ENCODE measurements around the gene LEAP2.

Gene LEAP2, protein sequence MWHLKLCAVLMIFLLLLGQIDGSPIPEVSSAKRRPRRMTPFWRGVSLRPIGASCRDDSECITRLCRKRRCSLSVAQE

DNA sequence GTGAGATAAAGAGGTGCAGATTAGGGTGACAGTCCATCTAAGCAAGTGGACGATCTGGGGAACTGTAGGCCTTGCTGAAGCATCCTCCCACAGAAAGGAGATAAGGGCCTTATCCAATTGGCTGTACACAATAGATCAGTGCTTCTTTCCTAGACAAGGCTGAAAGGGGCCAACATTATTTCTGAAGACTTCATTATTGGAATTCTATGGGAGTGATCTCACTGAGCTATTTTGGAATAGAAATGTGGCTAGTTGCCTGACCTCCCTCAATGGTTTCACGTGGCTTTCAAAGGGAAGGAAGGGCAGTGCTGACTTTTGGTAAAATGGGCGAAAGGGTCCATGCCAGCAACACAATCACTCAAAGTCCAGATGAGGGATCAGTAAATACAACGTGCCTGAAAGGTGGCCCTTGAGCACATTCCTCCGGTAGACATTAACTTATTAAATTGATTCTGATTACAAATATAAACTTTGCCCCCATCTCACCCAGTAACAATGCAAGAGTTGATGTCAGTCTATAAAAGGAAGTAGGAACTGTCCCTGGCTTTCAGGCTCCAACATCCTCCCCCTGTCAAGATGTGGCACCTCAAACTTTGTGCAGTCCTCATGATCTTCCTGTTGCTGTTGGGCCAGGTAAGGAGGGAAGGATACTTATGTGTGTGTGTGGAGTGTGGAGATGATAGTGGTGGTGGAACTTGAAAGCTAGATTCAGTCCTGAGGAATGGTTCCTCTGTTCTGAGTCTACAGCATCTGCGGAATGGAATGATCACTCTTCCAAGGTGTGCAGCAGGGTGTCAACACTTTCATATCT lies at the start of gene LEAP2:
Gene LEAP2 (plus strand): TSS at position 550 of the 811 bp plus-strand sequence. CDS start 27 bp downstream, at position 577.
- peaks cover 74% of the 10 kb centered on the region for H3K36me3 ChIP-seq (ENCODE audit: insufficient read depth, low read length)
- H3K9me3 ChIP-seq (ENCODE audit: low read length) = no peaks in the 10 kb centered on the region
- H3K4me1 ChIP-seq (ENCODE audit: insufficient read depth, low read length, severe bottlenecking) = no peaks in the 10 kb centered on the region
- H3K4me2 ChIP-seq (ENCODE audit: low read length) = no peak within 1 kb of the TSS
- H3K9me2 ChIP-seq (ENCODE audit: low read depth, low read length) = no peaks in the 10 kb centered on the region
- no peak within 1 kb of the TSS for H3K9ac ChIP-seq (ENCODE audit: low read length)
- TF ChIP-seq, protein P1, sequence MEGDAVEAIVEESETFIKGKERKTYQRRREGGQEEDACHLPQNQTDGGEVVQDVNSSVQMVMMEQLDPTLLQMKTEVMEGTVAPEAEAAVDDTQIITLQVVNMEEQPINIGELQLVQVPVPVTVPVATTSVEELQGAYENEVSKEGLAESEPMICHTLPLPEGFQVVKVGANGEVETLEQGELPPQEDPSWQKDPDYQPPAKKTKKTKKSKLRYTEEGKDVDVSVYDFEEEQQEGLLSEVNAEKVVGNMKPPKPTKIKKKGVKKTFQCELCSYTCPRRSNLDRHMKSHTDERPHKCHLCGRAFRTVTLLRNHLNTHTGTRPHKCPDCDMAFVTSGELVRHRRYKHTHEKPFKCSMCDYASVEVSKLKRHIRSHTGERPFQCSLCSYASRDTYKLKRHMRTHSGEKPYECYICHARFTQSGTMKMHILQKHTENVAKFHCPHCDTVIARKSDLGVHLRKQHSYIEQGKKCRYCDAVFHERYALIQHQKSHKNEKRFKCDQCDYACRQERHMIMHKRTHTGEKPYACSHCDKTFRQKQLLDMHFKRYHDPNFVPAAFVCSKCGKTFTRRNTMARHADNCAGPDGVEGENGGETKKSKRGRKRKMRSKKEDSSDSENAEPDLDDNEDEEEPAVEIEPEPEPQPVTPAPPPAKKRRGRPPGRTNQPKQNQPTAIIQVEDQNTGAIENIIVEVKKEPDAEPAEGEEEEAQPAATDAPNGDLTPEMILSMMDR (IDR thresholded peaks at IDR 0.05; ENCODE audit: low read length) = no peak
- TF ChIP-seq EZH2 (IDR thresholded peaks at IDR 0.05; ENCODE audit: borderline replicate concordance, low read length) = no peak
- no peak within 1 kb of the TSS for H3K4me3 ChIP-seq (ENCODE audit: low read depth, low read length, poor library complexity, severe bottlenecking)
- H3F3A ChIP-seq (ENCODE audit: insufficient read depth, low read length) = no peaks in the 10 kb centered on the region
- no peaks in the 10 kb centered on the region for H3K27me3 ChIP-seq (ENCODE audit: insufficient read depth, low read length)
- no peak within 1 kb of the TSS for H2AFZ ChIP-seq (ENCODE audit: low read length)
- H4K20me1 ChIP-seq (ENCODE audit: insufficient read depth, low read length) = no peaks in the 10 kb centered on the region
- no peak within 1 kb of the TSS for H3K27ac ChIP-seq (ENCODE audit: low read depth, low read length, poor library complexity, severe bottlenecking)
- no peaks in the 10 kb centered on the region for H3K79me2 ChIP-seq (ENCODE audit: insufficient read depth, low read length)

DNA sequence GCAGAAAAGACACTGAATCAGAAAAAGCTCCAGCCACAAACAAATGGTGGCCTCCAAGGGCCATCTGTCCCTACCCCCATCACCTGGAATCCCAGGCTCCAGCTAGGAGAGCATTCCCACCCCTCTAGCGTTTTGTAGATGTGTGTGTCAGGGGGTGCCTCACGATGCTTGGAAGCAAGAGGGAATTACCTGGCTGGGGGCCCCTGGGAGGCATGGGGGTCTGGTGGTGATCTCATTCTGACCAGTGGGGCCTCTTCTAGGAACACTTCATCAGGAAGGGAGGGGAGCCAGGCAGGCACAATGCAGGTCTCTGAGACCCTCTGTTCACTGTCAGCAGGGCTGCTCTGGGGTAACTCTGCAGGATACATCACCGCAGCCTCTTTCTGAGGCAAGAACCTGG lies 49.0 kb upstream of the LEAP2 start:
- Histone ChIP-seq H3K36me3 (ENCODE audit: insufficient read depth, low read length) (no peaks in the 10 kb centered on the region), H2AFZ (ENCODE audit: low read length) (no peak overlapping the region), H3K4me2 (ENCODE audit: low read length) (no peak overlapping the region), H3K9me2 (ENCODE audit: low read depth, low read length) (no peaks in the 10 kb centered on the region), H3K4me1 (ENCODE audit: insufficient read depth, low read length, severe bottlenecking) (peaks cover 7% of the 10 kb centered on the region), H4K20me1 (ENCODE audit: insufficient read depth, low read length) (no peaks in the 10 kb centered on the region), H3K4me3 (ENCODE audit: low read depth, low read length, poor library complexity, severe bottlenecking) (no peak overlapping the region), H3F3A (ENCODE audit: insufficient read depth, low read length) (no peaks in the 10 kb centered on the region), H3K9me3 (ENCODE audit: low read length) (no peaks in the 10 kb centered on the region), H3K27me3 (ENCODE audit: insufficient read depth, low read length) (0 out of 2 replicates have a peak, but pooled peaks cover 7% of the 10 kb centered on the region), H3K9ac (ENCODE audit: low read length) (no peak overlapping the region), H3K27ac (ENCODE audit: low read depth, low read length, poor library complexity, severe bottlenecking) (no peak overlapping the region), H3K79me2 (ENCODE audit: insufficient read depth, low read length) (no peaks in the 10 kb centered on the region)
- no peak for TF ChIP-seq EZH2 (IDR thresholded peaks at IDR 0.05; ENCODE audit: borderline replicate concordance, low read length)
- TF ChIP-seq, protein P1 (IDR thresholded peaks at IDR 0.05; ENCODE audit: low read length) = no peak

DNA sequence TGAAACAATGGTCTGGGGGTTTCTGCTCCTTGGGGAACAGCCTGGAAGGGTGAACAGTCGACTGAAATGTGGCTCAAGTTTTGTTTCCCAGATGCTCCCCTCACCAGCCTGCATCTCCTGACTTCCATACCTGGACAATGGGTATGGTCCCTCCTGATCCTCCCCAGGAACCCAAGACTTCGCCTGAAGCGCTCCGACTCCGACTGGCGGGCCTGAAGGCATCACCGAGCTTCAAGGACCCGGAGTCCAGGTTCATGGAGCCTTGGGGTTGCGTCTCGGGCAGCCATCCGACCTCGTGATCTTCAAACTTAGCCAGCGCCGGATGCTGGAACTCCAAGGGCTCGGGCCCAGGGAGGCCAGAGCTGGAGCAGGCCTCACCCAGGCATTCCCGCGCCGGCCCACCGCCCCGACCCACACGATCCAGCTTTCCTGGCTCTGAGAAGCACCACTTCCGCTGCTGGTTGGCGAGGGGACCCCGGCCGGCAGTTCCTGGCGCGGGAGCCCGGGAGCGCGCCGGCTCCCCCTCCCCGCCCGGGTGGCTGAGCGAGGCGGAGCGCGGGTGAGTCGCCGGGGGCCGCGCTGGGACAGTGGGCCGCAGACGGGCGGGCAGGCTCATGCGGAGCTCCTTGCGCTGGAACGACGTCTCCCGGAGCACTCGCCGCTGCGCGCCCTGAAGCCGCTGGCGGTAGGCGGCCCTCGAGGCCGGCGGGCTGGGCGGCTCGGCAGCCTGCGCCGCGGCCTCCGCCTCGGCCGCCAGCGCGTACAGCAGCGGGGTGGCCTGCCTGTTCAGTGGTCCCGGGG lies 48.2 kb upstream of the LEAP2 start:
- H3K9me3 ChIP-seq (ENCODE audit: low read length) = no peaks in the 10 kb centered on the region
- no peak for TF ChIP-seq EZH2 (IDR thresholded peaks at IDR 0.05; ENCODE audit: borderline replicate concordance, low read length)
- TF ChIP-seq, protein P1 (IDR thresholded peaks at IDR 0.05; ENCODE audit: low read length) = no peak
- no peaks in the 10 kb centered on the region for H4K20me1 ChIP-seq (ENCODE audit: insufficient read depth, low read length)
- H3F3A ChIP-seq (ENCODE audit: insufficient read depth, low read length) = no peaks in the 10 kb centered on the region
- H3K27ac ChIP-seq (ENCODE audit: low read depth, low read length, poor library complexity, severe bottlenecking) = no peak overlapping the region
- no peak overlapping the region for H2AFZ ChIP-seq (ENCODE audit: low read length)
- 0 out of 2 replicates have a peak, but pooled peaks cover 7% of the 10 kb centered on the region for H3K27me3 ChIP-seq (ENCODE audit: insufficient read depth, low read length)
- no peak overlapping the region for H3K9ac ChIP-seq (ENCODE audit: low read length)
- H3K9me2 ChIP-seq (ENCODE audit: low read depth, low read length) = no peaks in the 10 kb centered on the region
- H3K4me3 ChIP-seq (ENCODE audit: low read depth, low read length, poor library complexity, severe bottlenecking) = no peak overlapping the region
- H3K4me2 ChIP-seq (ENCODE audit: low read length) = peak overlapping the region; percentile 40; the same call in 1 of the 2 replicates
- H3K36me3 ChIP-seq (ENCODE audit: insufficient read depth, low read length) = no peaks in the 10 kb centered on the region
- peaks cover 5% of the 10 kb centered on the region for H3K4me1 ChIP-seq (ENCODE audit: insufficient read depth, low read length, severe bottlenecking)
- no peaks in the 10 kb centered on the region for H3K79me2 ChIP-seq (ENCODE audit: insufficient read depth, low read length)
